Right lobe of liver (tissue), 6 donors: Measurements from ENCODE around the gene AKT1S1. TPM values are rescaled to one million over a fixed set of nuclear protein-coding genes. Genes with fewer than 3 reads are reported as not detected.

Experiments
- ATAC-seq, 4 donors: fragments of 200-7000 bp; cut with Tn5 transposase; one replicate each; pipeline ENCODE4 v1.9.1; 2020; ENCODE audit warnings: mild to moderate bottlenecking in 4 of 4, moderate library complexity in 4 of 4
- DNase-seq, 3 donors: peaks; one replicate each; pipeline ENCODE4 v3.0.0-alpha.2; 2020
- H3K27ac ChIP-seq, 3 donors: fragments of 200-600 bp; one replicate each; pipeline ENCODE4 v1.8.0; 2022
- H3K27me3 ChIP-seq, 2 donors: fragments of 200-600 bp; one replicate each; pipeline ENCODE4 v1.8.0; 2022
- H3K36me3 ChIP-seq, 4 donors: fragments of 200-600 bp; sonication (generic) in 1 of 4; one replicate each; pipeline versions ENCODE4 v1.5.1 to v1.8.0; 2017 to 2022; ENCODE audit warnings: control low read depth in 1 of 4
- H3K4me1 ChIP-seq, 4 donors: fragments of 200-600 bp; sonication (generic) in 1 of 4; one replicate each; pipeline versions ENCODE4 v1.5.1 to v1.8.0; 2017 to 2022; ENCODE audit warnings: control low read depth in 1 of 4
- H3K4me3 ChIP-seq, 3 donors: fragments of 200-600 bp; one replicate each; pipeline ENCODE4 v1.8.0; 2022
- H3K9me3 ChIP-seq, 4 donors: fragments of 200-600 bp; sonication (generic) in 1 of 4; one replicate each; pipeline versions ENCODE4 v1.5.1 to v1.8.0; 2017 to 2022; ENCODE audit warnings: control low read depth in 1 of 4
- CTCF ChIP-seq, 4 donors: fragments of 200-600 bp in 3 of 4; fragments of 450-650 bp in 1 of 4; IDR thresholded peaks; one replicate each; pipeline versions ENCODE4 v1.5.1 to v1.8.0; 2016 to 2022; ENCODE audit warnings: antibody characterized with exemption in 4 of 4, mild to moderate bottlenecking in 2 of 4
- POLR2A ChIP-seq: fragments of 450-650 bp; IDR thresholded peaks from one replicate; pipeline ENCODE4 v1.6.1; 2017; ENCODE audit warnings: antibody characterized with exemption, mild to moderate bottlenecking
- WGBS: methylation state at CpG from one replicate; pipeline ENCODE4 v1.1.6; 2018; ENCODE audit warnings: low coverage, low lambda C conversion rate; ENCODE audit not compliant: insufficient coverage; ENCODE audit errors: missing lambda C conversion rate; 5-methylcytosine and 5-hydroxymethylcytosine counted together
- intact Hi-C, 2 donors: fragments of 100-400 bp; cut with DNase I; formaldehyde crosslinking; loops; one replicate each; pipeline versions ENCODE4 v1.11.2 to v1.14.1; 2022
- total RNA-seq, 6 experiments: library from RNA; depleted of rRNA in 2 of 6; stranded (reverse); fragments of >200 nt in 2 of 6; fragmentation: NEBNext Ultra II Directional in 3 of 6; extraction: Animal tissue kit (Norgen Biotek cat#: 25700) in 3 of 6; gene quantifications; one replicate each; pipeline versions ENCODE4 v1.1.0 to v1.2.4, GENCODE V29; 2016 to 2023
- donor health status: DM: no; HTN: yes; CAD: no.
- donor health status: DM: no; HTN: no; CAD: no.
- donor health status: DM: no; HTN: no; CAD: no.
- donor health status: DM: no; HTN: yes; CAD: no.
- donor health status: DM: no; HTN: yes; CAD: no.

AKT1S1 gene
- total RNA-seq, 6 experiments from 2014 or later = 18.2 to 27.0 (median 22.4) TPM

GRCh38 chr19:49838885-49839588 lies 38.1 kb downstream of the AKT1S1 start:
- intact Hi-C loops = no loop called here
- no peaks in the 10 kb centered on the region for H3K9me3 ChIP-seq
- peaks cover 0 to 29% (median 6%) of the 10 kb centered on the region in 4 donors for H3K36me3 ChIP-seq
- no peaks in the 10 kb centered on the region for H3K4me1 ChIP-seq
- H3K27ac ChIP-seq = no peak overlapping the region
- WGBS = 92% methylated on average over 12 of the region's 18 CpGs
- DNase-seq (no peak), ATAC-seq (no peak)
- H3K4me3 ChIP-seq = no peak overlapping the region
- TF ChIP-seq POLR2A = no peak
- TF ChIP-seq CTCF (IDR thresholded peaks at IDR 0.05) = no peak
- no peaks in the 10 kb centered on the region for H3K27me3 ChIP-seq

GRCh38 chr19:49837425-49837824 lies 39.7 kb downstream of the AKT1S1 start:
- Histone ChIP-seq H3K4me3 (no peak overlapping the region), H3K27ac (no peak overlapping the region), H3K9me3 (no peaks in the 10 kb centered on the region), H3K36me3 (peaks cover 0 to 33% (median 6%) of the 10 kb centered on the region in 4 donors), H3K4me1 (no peaks in the 10 kb centered on the region), H3K27me3 (no peaks in the 10 kb centered on the region)
- ATAC-seq = no peak
- intact Hi-C loops = no loop called here
- 96% methylated on average over 4 of the region's 9 CpGs for WGBS
- TF ChIP-seq POLR2A = no peak
- no peak for TF ChIP-seq CTCF (IDR thresholded peaks at IDR 0.05)
- DNase-seq = no peak

GRCh38 chr19:49837009-49837310 lies 40.2 kb downstream of the AKT1S1 start:
- TF ChIP-seq CTCF (IDR thresholded peaks at IDR 0.05) = no peak
- no peak for TF ChIP-seq POLR2A

GRCh38 chr19:49836176-49837008 lies 40.8 kb downstream of the AKT1S1 start:
- H3K36me3 ChIP-seq = peaks cover 0 to 40% (median 7%) of the 10 kb centered on the region in 4 donors
- no peak overlapping the region for H3K4me3 ChIP-seq
- DNase-seq (no peak), ATAC-seq (no peak)
- no peaks in the 10 kb centered on the region for H3K4me1 ChIP-seq
- TF ChIP-seq CTCF (IDR thresholded peaks at IDR 0.05) = no peak
- TF ChIP-seq POLR2A = no peak
- intact Hi-C loops = no loop called here
- no peaks in the 10 kb centered on the region for H3K27me3 ChIP-seq
- no peak overlapping the region for H3K27ac ChIP-seq
- 98% methylated on average over 6 of the region's 20 CpGs for WGBS
- H3K9me3 ChIP-seq = no peaks in the 10 kb centered on the region

More at GRCh38 chr19:49837009-49837310, 40.2 kb downstream of the AKT1S1 start:
- ATAC-seq (no peak), DNase-seq (no peak)
- Histone ChIP-seq H3K36me3 (peaks cover 0 to 38% (median 6%) of the 10 kb centered on the region in 4 donors), H3K4me3 (no peak overlapping the region), H3K27me3 (no peaks in the 10 kb centered on the region), H3K9me3 (no peaks in the 10 kb centered on the region), H3K4me1 (no peaks in the 10 kb centered on the region), H3K27ac (no peak overlapping the region)
- no CpG with 5 or more reads among the region's 5 CpGs for WGBS
- intact Hi-C loops = no loop called here
